SH-SY5Y (cell line): Measurements from ENCODE around the gene RAB8A.

Experiments used
- GATA2 ChIP-seq: IDR thresholded peaks from 2 replicates; pipeline ENCODE4 v1.6.1; 2011; ENCODE audit warnings: mild to moderate bottlenecking, low read depth, low read length
- GATA3 ChIP-seq: IDR thresholded peaks from 2 replicates; pipeline ENCODE4 v1.6.1; 2011; ENCODE audit warnings: low read depth, mild to moderate bottlenecking, low read length, moderate library complexity

DNA sequence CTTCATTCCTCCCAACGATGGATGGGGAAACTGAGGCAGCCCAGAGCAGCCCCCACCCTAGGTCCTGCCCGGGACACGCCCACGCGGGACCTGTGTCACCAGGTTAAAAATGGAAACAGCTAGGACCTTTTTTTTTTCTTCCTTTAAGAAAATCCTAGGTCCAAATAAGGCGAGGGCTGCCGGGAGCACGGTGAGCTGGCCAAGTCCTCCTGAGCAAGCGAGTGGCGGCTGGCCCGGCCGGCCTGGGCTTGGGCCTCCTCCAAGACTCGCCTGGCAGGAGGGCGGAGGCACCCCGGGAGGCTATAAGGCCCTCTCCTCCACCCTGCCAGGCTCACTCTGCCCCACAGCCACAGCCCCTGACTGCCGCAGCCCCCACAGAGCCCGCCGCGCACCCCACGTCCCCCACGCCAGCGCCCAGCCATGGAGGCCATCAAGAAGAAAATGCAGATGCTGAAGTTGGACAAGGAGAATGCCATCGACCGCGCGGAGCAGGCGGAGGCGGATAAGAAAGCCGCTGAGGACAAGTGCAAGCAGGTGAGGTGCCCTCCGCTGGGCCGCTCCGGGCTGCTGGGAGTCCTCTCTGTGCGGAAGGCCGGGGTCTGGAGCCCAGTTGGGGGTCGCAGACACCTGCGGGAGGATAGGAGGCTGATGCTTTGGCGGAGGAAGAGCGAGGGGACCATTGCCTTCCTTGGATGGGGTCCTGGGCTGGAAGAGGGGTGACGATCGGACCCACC, 44.3 kb upstream of the RAB8A start:
- TF ChIP-seq GATA2, result no peak
- no peak for TF ChIP-seq GATA3
